ENCODE results near the gene SELPLG. TPM values are rescaled to one million over a fixed set of nuclear protein-coding genes. Genes with fewer than 3 reads are reported as not detected.

Gene SELPLG
- polyA plus RNA-seq, 1 donor from 2014 or later = 0.62 TPM

GRCh38 chr12:108596854-108597558, 36.7 kb downstream of the SELPLG start:
- Histone ChIP-seq H3K27ac (ENCODE audit: low read length) (no peak overlapping the region), H2AFZ (ENCODE audit: low read depth, low read length) (no peak overlapping the region), H3K27me3 (ENCODE audit: insufficient read depth, low read depth, low read length) (no peaks in the 10 kb centered on the region), H4K20me1 (ENCODE audit: insufficient read depth) (no peaks in the 10 kb centered on the region), H3K9ac (ENCODE audit: low read length) (no peak overlapping the region), H3K9me3 (ENCODE audit: low read length) (no peaks in the 10 kb centered on the region), H3K9me2 (ENCODE audit: insufficient read depth, low read length) (no peaks in the 10 kb centered on the region), H3K4me3 (ENCODE audit: low read length) (no peak overlapping the region), H3K79me2 (replicated peaks; ENCODE audit: insufficient read depth, low read length) (no peaks in the 10 kb centered on the region), H3F3A (ENCODE audit: insufficient read depth, low read length, poor library complexity, severe bottlenecking) (no peaks in the 10 kb centered on the region), H3K4me2 (ENCODE audit: low read length) (no peak overlapping the region), H3K36me3 (ENCODE audit: insufficient read depth, low read length) (no peaks in the 10 kb centered on the region)
- TF ChIP-seq RAD21 (conservative IDR thresholded peaks at IDR 0.05) = no peak
- TF ChIP-seq MXI1 (conservative IDR thresholded peaks at IDR 0.05; ENCODE audit: poor library complexity, severe bottlenecking) = no peak
- TF ChIP-seq SMC3 (conservative IDR thresholded peaks at IDR 0.05; ENCODE audit: poor library complexity) = no peak
- no peak for TF ChIP-seq TAF1 (IDR thresholded peaks at IDR 0.05; ENCODE audit: low read depth)
- TF ChIP-seq EP300 (conservative IDR thresholded peaks at IDR 0.05; ENCODE audit: poor library complexity, severe bottlenecking) = no peak
- no peak for TF ChIP-seq CTCF (IDR thresholded peaks at IDR 0.05; ENCODE audit: poor library complexity, severe bottlenecking)
- no peak for TF ChIP-seq REST (IDR thresholded peaks at IDR 0.05; ENCODE audit: borderline replicate concordance)
- TF ChIP-seq EZH2 (IDR thresholded peaks at IDR 0.05; ENCODE audit: borderline replicate concordance, insufficient read depth, low read length, poor library complexity, severe bottlenecking) = no peak
- TF ChIP-seq POLR2AphosphoS5 (IDR thresholded peaks at IDR 0.05) = no peak

- Histone ChIP-seq H4K20me1 (ENCODE audit: insufficient read depth) (no peaks in the 10 kb centered on the region), H3K36me3 (ENCODE audit: insufficient read depth, low read length) (no peaks in the 10 kb centered on the region), H3F3A (ENCODE audit: insufficient read depth, low read length, poor library complexity, severe bottlenecking) (no peaks in the 10 kb centered on the region), H3K79me2 (replicated peaks; ENCODE audit: insufficient read depth, low read length) (no peaks in the 10 kb centered on the region), H2AFZ (ENCODE audit: low read depth, low read length) (no peak overlapping the region), H3K27me3 (ENCODE audit: insufficient read depth, low read depth, low read length) (no peaks in the 10 kb centered on the region), H3K4me3 (ENCODE audit: low read length) (no peak overlapping the region), H3K27ac (ENCODE audit: low read length) (no peak overlapping the region), H3K4me2 (ENCODE audit: low read length) (no peak overlapping the region), H3K9me3 (ENCODE audit: low read length) (no peaks in the 10 kb centered on the region), H3K9me2 (ENCODE audit: insufficient read depth, low read length) (no peaks in the 10 kb centered on the region), H3K9ac (ENCODE audit: low read length) (no peak overlapping the region)
- TF ChIP-seq TAF1 (IDR thresholded peaks at IDR 0.05; ENCODE audit: low read depth) = no peak
- no peak for TF ChIP-seq SMC3 (conservative IDR thresholded peaks at IDR 0.05; ENCODE audit: poor library complexity)
- TF ChIP-seq MXI1 (conservative IDR thresholded peaks at IDR 0.05; ENCODE audit: poor library complexity, severe bottlenecking) = no peak
- no peak for TF ChIP-seq RAD21 (conservative IDR thresholded peaks at IDR 0.05)
- TF ChIP-seq CTCF (IDR thresholded peaks at IDR 0.05; ENCODE audit: poor library complexity, severe bottlenecking) = no peak
- TF ChIP-seq EZH2 (IDR thresholded peaks at IDR 0.05; ENCODE audit: borderline replicate concordance, insufficient read depth, low read length, poor library complexity, severe bottlenecking) = no peak
- no peak for TF ChIP-seq EP300 (conservative IDR thresholded peaks at IDR 0.05; ENCODE audit: poor library complexity, severe bottlenecking)
- no peak for TF ChIP-seq POLR2AphosphoS5 (IDR thresholded peaks at IDR 0.05)
- no peak for TF ChIP-seq REST (IDR thresholded peaks at IDR 0.05; ENCODE audit: borderline replicate concordance)
Observed at GRCh38 chr12:108595711-108596647, 37.7 kb downstream of the SELPLG start.
